ENCODE measurements around the gene PRKCH.
"Not testable (repeated sequence)": the region's sequence is repeated elsewhere in the genome, so short reads cannot be mapped to it uniquely, and the experiment has no call there.

The PRKCH gene

DNA sequence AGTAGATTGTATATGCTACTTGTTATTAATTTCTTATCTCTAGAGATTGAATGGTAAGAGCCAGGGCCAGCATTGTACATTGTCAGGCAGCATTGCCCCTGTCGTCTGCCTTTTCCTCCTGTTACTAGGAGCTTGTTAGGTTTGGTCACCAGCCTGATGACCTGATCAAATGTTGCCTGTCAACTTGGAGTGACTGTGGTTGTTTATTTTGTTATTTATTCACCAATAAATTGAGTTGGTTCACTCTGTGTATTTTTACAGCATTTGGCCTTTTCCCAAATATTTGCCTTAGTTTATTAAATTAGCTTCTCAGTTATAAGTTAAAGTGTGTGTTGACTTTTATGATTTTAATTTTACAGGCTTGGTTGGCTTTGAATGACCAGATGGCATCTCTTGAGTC, 88.4 kb downstream of the PRKCH start:
- no peaks in the 10 kb centered on the region for H3K9me3 ChIP-seq (ENCODE audit: low read depth, low read length)
- H3K9ac ChIP-seq (ENCODE audit: insufficient read length): no peak overlapping the region
- no peaks in the 10 kb centered on the region for H3K36me3 ChIP-seq (ENCODE audit: insufficient read depth, low read length)
- TF ChIP-seq POLR2AphosphoS5 (IDR thresholded peaks at IDR 0.05; ENCODE audit: borderline replicate concordance, low read depth, low read length) (no peak), EZH2 (IDR thresholded peaks at IDR 0.05) (no peak), FOXP2 (optimal IDR thresholded peaks at IDR 0.05; ENCODE audit: control extremely low read depth, extremely low read length, insufficient read depth) (no peak)
- no peak overlapping the region for H3K4me3 ChIP-seq
- no peak overlapping the region for H3K27ac ChIP-seq
- DNase-seq (ENCODE audit: low read depth, low spot score): no peak

DNA sequence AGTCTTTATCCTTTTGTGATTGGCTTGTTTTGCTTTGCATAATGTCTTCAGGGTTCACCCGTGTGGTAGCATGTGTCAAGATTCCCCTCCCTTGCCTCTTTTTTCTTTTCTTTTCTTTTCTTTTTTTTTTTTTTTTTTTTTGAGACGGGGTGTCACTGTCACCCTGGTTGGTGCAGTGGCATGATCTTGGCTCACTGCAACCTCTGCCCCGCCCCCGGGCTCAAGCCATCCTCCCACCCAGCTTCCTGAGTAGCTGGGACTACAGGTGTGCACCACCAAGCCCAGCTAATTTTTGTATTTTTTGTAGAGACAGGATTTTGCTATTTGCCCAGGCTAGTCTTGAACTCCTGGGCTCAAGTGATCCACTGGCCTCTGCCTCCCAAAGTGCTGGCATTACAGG, 94.6 kb downstream of the PRKCH start:
- not testable (repeated sequence) for H3K36me3 ChIP-seq (ENCODE audit: insufficient read depth, low read length); H3K4me3 ChIP-seq; H3K9ac ChIP-seq (ENCODE audit: insufficient read length); H3K27ac ChIP-seq; H3K9me3 ChIP-seq (ENCODE audit: low read depth, low read length); DNase-seq (ENCODE audit: low read depth, low spot score)

DNA sequence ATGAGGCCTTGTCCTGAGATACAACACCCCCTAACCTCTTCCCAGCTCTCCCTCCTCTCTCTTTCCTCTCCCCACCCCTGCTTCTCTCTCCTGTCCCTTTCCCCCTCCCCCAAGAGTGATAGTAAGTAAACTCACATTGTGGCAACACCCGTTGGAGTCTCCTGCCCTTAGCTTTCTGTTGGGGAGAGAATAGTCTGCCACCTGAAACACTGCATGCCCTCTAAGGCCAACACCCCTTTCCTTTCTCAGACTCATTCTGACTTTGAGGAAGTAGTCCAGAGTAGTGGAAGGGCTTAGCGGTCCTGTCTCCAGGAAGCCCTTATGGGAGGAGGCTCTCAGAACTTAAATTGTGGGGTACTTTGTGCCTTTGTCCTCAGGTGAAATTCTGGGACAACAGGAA, 95.2 kb downstream of the PRKCH start:
- H3K36me3 ChIP-seq (ENCODE audit: insufficient read depth, low read length): no peaks in the 10 kb centered on the region
- TF ChIP-seq EZH2 (IDR thresholded peaks at IDR 0.05) (no peak), POLR2AphosphoS5 (IDR thresholded peaks at IDR 0.05; ENCODE audit: borderline replicate concordance, low read depth, low read length) (no peak), FOXP2 (optimal IDR thresholded peaks at IDR 0.05; ENCODE audit: control extremely low read depth, extremely low read length, insufficient read depth) (no peak)
- no peak overlapping the region for H3K27ac ChIP-seq
- H3K9me3 ChIP-seq (ENCODE audit: low read depth, low read length): no peaks in the 10 kb centered on the region
- no peak overlapping the region for H3K4me3 ChIP-seq
- H3K9ac ChIP-seq (ENCODE audit: insufficient read length): no peak overlapping the region
- no peak for DNase-seq (ENCODE audit: low read depth, low spot score)

DNA sequence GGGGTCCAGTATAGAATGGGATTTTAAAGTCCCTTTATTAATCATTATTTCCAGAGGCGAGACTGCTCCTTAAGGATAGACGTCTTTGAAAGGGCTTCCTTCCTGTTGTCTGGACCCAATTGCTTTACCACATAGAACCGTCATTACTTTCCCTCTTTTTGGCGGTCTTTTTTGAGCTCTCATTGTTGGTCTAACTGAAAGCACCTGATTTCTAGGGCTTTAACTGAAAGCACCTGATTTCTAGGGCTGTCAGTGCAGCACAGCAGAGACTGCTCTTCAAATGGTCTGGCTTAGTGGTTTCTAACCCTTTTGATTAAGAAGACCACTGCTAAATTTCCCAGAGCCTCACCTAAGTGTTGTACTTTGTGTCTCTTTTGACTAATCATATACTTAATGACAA, 95.8 kb downstream of the PRKCH start:
- Histone ChIP-seq H3K9me3 (ENCODE audit: low read depth, low read length) (no peaks in the 10 kb centered on the region), H3K4me3 (no peak overlapping the region), H3K36me3 (ENCODE audit: insufficient read depth, low read length) (no peaks in the 10 kb centered on the region), H3K9ac (ENCODE audit: insufficient read length) (no peak overlapping the region), H3K27ac (no peak overlapping the region)
- no peak for DNase-seq (ENCODE audit: low read depth, low spot score)
- TF ChIP-seq FOXP2 (optimal IDR thresholded peaks at IDR 0.05; ENCODE audit: control extremely low read depth, extremely low read length, insufficient read depth) (no peak), POLR2AphosphoS5 (IDR thresholded peaks at IDR 0.05; ENCODE audit: borderline replicate concordance, low read depth, low read length) (no peak), EZH2 (IDR thresholded peaks at IDR 0.05) (no peak)

DNA sequence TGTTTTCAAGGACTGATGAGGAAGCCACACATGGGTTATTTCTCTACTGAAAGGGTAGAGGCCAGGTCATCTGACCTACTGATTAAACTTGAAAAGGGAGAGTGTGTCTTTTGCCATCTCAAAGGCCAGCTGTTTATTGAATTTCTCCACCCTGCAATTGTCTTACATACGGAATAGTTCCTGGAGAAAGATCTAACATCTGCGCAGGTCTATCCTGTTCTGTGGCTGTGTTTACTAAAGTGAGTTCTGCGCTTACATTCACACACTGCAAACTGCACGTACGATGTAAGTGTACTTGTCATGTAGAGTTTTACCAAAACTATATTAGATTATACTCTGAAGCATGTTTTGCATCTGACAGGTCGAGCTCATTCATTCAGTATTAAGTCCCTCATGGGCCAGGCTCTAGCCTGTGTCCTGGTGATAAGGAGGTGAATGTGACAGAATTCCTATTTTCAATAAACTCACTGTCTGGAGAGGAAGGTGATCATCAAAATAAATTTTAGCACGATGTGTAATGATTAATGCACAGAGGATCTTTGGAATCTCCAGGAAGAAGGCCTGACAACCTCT, 96.6 kb downstream of the PRKCH start:
- Histone ChIP-seq H3K36me3 (ENCODE audit: insufficient read depth, low read length) (no peaks in the 10 kb centered on the region), H3K27ac (no peak overlapping the region), H3K4me3 (no peak overlapping the region), H3K9me3 (ENCODE audit: low read depth, low read length) (no peaks in the 10 kb centered on the region), H3K9ac (ENCODE audit: insufficient read length) (no peak overlapping the region)
- no peak for DNase-seq (ENCODE audit: low read depth, low spot score)
- TF ChIP-seq EZH2 (IDR thresholded peaks at IDR 0.05): no peak
- TF ChIP-seq POLR2AphosphoS5 (IDR thresholded peaks at IDR 0.05; ENCODE audit: borderline replicate concordance, low read depth, low read length): no peak
- no peak for TF ChIP-seq FOXP2 (optimal IDR thresholded peaks at IDR 0.05; ENCODE audit: control extremely low read depth, extremely low read length, insufficient read depth)

DNA sequence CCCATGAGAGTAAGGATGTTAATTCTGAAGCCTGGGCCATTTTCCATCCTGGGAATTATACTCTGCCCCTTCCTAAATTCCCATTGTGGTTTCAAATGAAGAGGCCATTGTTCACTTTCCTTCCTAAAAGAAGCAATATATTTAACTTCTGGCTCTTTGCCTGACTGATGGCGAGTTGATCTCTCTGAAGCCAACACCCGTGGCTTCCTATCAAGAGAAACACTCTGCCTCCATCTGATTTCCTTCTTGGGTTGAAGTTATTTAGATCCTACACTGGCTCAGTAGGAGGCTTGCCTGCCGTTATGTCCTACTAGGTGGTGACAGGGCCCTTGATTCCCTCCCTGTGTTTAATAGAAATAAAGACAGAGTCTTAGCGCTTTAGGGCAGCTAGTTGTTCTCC, 97.4 kb downstream of the PRKCH start:
- no peaks in the 10 kb centered on the region for H3K9me3 ChIP-seq (ENCODE audit: low read depth, low read length)
- H3K27ac ChIP-seq: no peak overlapping the region
- no peak overlapping the region for H3K4me3 ChIP-seq
- no peak for DNase-seq (ENCODE audit: low read depth, low spot score)
- H3K9ac ChIP-seq (ENCODE audit: insufficient read length): no peak overlapping the region
- H3K36me3 ChIP-seq (ENCODE audit: insufficient read depth, low read length): no peaks in the 10 kb centered on the region
- TF ChIP-seq FOXP2 (optimal IDR thresholded peaks at IDR 0.05; ENCODE audit: control extremely low read depth, extremely low read length, insufficient read depth) (no peak), POLR2AphosphoS5 (IDR thresholded peaks at IDR 0.05; ENCODE audit: borderline replicate concordance, low read depth, low read length) (no peak), EZH2 (IDR thresholded peaks at IDR 0.05) (no peak)

DNA sequence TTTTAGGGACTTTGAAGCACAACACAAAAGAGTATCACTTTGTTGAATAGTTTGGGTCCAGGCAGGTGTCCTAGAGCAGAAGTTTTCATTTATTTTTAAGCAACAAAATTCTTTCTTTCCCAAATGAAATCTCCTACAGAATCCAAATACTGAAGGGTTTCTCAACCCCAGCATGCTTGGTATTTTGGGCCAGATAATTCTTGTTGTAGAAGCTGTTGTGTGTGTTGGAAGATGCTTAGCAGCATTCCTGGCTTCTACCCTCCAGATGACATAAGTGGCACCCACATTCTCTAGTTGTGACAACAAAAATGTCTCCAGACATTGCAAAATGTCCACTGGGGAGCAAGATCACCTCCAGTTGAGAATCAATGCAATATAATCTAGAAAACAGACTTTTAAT, 97.8 kb downstream of the PRKCH start:
- no peaks in the 10 kb centered on the region for H3K36me3 ChIP-seq (ENCODE audit: insufficient read depth, low read length)
- DNase-seq (ENCODE audit: low read depth, low spot score): no peak
- H3K27ac ChIP-seq: no peak overlapping the region
- no peak overlapping the region for H3K4me3 ChIP-seq
- TF ChIP-seq FOXP2 (optimal IDR thresholded peaks at IDR 0.05; ENCODE audit: control extremely low read depth, extremely low read length, insufficient read depth) (no peak), POLR2AphosphoS5 (IDR thresholded peaks at IDR 0.05; ENCODE audit: borderline replicate concordance, low read depth, low read length) (no peak), EZH2 (IDR thresholded peaks at IDR 0.05) (no peak)
- H3K9ac ChIP-seq (ENCODE audit: insufficient read length): no peak overlapping the region
- no peaks in the 10 kb centered on the region for H3K9me3 ChIP-seq (ENCODE audit: low read depth, low read length)

DNA sequence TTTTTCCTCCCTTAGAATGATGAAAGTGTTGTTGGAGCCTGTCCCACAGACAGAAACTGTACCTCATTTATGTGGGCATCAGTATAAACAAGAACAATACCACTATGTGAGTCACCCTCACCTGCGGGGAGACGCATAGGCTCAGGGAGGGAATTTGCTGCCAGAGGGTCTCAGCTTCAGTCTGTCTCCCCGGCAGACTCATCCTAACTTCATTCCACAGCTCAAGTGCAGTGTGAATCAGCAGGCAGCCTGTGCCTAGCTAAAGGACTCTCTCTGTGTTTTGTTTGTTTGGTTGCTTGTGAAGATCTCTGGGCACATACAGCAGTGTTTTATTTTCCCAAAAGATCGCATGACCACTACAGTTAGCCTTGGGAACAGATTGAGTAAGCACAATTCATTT, 98.9 kb downstream of the PRKCH start:
- TF ChIP-seq FOXP2 (optimal IDR thresholded peaks at IDR 0.05; ENCODE audit: control extremely low read depth, extremely low read length, insufficient read depth) (no peak), EZH2 (IDR thresholded peaks at IDR 0.05) (no peak), POLR2AphosphoS5 (IDR thresholded peaks at IDR 0.05; ENCODE audit: borderline replicate concordance, low read depth, low read length) (no peak)
- DNase-seq (ENCODE audit: low read depth, low spot score): no peak
- Histone ChIP-seq H3K36me3 (ENCODE audit: insufficient read depth, low read length) (no peaks in the 10 kb centered on the region), H3K9ac (ENCODE audit: insufficient read length) (no peak overlapping the region), H3K9me3 (ENCODE audit: low read depth, low read length) (no peaks in the 10 kb centered on the region), H3K27ac (no peak overlapping the region), H3K4me3 (no peak overlapping the region)

DNA sequence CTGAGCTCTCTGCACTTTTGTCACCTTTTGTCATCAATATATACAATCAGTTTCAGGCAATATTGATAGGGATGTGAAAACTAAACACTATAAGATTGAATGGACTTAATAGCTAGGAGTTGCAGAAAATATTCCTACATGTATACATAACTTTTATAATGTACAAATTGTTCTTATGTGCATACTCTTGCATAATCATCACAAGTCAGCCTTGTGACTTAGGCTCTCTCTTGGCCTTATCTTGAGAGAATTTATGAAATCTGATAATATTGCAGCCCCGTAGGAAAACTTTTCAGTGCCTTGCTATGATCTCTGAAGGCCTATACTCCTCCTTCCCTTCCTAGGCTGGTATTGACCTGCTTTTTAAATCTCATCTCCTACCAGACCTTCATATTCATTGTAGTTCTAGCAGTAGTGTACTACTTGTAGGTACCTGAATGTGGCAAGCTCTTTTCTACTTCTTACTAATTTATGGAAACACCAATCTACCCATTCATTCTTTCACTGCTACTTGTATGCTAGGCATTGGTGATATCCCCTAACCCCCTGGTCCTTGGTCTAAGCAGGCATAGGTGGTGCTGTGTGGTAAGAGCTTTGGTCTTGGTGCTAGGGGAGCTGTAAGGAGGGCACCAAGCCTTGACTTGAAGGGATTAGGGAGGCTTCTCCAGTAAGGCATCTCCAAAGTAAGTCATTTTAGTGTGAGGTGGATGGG, 100.0 kb downstream of the PRKCH start:
- no peak for DNase-seq (ENCODE audit: low read depth, low spot score)
- no peak overlapping the region for H3K27ac ChIP-seq
- no peak overlapping the region for H3K9ac ChIP-seq (ENCODE audit: insufficient read length)

More for the DNA sequence above, 100.0 kb downstream of the PRKCH start:
- TF ChIP-seq EZH2 (IDR thresholded peaks at IDR 0.05): no peak
- no peaks in the 10 kb centered on the region for H3K36me3 ChIP-seq (ENCODE audit: insufficient read depth, low read length)
- no peak overlapping the region for H3K4me3 ChIP-seq
- no peaks in the 10 kb centered on the region for H3K9me3 ChIP-seq (ENCODE audit: low read depth, low read length)

Measured in SK-N-MC (cell line).